Breast epithelium (tissue), 3 donors: ENCODE measurements around the gene GPC5.

Source experiments
- CTCF ChIP-seq, 3 donors: fragments of 450-650 bp; IDR thresholded peaks; one replicate each; pipeline ENCODE4 v1.5.1; 2016 to 2017; ENCODE audit warnings: antibody characterized with exemption in 3 of 3, mild to moderate bottlenecking in 3 of 3, moderate library complexity in 3 of 3
- POLR2A ChIP-seq: fragments of 450-650 bp; IDR thresholded peaks from one replicate; pipeline ENCODE4 v1.6.1; 2016; ENCODE audit warnings: antibody characterized with exemption, mild to moderate bottlenecking, moderate library complexity

DNA sequence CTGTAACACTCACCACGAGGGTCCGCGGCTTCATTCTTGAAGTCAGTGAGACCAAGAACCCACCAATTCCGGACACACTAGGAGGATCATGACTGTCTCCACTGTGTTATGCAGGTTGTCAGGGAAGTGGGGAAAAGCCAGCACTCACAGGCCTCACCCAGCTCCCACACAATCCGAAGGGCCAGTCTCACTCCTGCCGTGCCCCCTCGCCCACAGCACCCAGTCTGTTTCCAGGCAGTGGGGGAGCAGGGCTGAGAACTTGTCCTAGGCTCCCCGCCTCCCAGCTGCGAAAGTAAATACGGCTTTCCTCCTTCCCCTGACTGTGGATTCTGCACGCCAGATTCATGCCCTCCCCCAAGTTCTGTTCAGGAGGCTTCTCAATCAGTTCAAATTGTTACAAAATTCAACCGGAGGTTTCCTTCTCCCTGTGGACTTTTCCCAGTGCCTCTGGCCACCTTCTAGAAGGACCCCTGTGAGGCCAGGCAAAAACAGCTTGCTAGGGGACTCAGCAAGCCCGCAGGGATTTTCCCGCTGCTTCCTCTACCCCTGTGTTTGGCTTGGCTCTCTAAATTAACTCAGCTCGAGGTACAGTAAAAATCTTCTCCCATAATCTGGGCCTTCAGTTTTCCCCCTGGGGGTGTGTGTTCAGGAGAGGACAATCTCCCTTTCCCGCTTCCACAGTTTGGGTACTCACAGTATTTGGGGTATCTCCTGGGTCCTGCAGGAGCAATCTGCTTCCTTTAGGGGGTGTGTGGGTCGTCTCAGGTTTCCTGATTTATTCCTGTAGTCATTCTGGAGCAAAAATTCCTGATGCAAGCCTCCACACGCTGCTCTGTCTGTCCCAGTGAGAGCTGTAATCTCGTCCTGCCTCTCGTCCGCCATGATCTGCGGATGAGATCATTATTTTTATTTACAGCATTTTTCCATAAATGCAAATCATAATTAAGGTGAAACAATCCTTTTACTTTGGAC is 899.8 kb downstream of the GPC5 start:
- TF ChIP-seq CTCF (IDR thresholded peaks at IDR 0.05) (no peak), POLR2A (no peak)
